GDM1 (cell line): ENCODE data around the gene EIF5A.

Experiments used
- DNase-seq: peaks from one replicate; lab custom pipeline; 2025; lab: John Stamatoyannopoulos, UW

EIF5A gene

DNA sequence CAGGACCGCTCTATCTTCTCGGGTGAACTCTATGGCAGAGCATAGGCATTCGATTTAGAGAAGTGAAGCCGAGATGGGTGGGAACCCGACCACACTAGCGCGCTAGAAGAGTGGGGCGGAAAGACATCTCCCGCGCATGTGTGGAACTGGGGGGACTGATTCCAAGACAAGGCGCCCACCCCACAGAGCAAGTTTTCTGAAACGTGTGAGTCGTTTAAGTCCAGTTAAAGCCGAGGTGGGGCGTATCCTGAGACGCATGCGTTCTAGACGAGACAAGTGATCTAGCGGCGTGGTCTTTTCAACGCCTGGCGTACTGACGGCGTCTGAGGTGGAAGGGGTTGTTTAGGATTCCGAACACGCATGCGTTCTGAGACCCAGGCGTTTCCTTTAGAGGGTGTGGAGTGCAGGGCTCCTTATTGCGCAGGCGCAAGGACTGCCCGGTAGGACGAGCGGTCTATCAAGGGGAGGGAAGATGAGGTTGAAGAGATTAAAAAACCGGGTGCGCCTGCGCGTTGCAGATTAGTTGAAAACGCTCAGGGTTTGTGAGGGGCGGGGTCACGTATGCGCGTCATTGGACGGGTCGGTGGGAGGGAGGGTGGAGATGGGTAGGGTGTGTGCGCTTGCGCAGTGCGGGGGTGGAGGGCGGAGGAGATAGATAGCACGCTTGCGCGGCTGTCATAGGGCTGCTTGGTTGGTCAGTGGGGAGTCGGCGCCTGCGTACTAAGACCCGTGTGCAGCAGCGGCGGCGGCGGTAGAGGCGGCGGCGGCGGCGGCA is at the start of gene EIF5A:
Gene EIF5A, plus strand, starts transcription at position 718 of the 775 bp plus-strand sequence. CDS start 2,008 bp downstream, outside the sequence.
- peak; percentile 100 for DNase-seq

DNA sequence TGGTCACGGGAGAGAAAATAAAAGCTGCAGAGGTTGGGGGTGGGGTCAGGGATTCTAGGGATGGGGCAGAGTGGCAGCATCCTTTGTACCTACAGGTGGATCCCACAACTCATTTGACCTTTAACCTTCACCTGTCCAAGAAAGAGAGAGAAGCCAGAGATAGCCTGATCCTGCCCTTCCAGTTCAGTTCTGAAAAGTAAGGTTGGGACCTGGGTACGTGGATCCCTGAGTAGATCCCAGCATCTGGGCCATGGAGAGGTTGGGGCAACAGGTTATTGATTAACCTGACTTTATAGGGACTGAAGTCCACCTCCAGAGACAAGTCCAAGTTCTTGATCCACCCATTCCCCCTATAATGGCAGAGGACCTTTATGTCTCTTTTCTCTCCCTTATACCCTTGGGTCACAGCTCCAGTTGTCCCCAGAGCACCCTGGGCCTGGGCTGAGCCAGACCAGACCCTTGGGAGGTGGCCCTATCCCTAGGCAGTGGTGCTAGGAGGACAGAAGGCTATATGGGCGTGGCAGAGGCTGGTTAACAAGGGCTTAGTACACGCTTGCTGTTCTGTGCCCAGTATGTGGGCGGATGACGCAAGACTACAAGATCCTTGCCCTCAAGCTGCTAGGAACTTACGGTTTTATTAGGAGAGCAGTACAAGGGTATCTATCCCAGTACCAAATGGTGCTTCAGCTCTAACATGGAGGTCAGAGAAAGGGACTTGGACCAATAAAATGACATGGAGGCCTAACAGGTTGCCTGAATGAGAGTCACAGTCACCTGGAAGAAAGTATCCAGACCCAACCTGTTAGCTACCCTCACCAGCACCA is 48.5 kb upstream of the EIF5A start:
- DNase-seq: no peak

DNA sequence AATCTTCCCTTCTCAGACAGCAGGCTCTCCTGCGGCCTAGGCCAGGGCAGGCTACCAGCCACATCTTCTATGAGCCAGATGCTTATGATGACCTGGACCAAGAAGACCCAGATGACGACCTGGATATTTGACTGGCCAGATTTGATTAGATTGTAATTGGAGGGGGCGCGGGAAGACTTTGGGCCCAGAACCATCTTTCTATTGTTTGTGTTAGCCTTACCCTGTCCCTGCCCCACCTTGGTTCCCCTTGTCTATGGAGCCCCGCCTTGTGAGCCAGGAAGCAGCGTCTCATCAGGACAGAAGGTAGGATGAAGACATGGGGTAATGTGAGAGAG is 47.9 kb upstream of the EIF5A start:
- DNase-seq: no peak

DNA sequence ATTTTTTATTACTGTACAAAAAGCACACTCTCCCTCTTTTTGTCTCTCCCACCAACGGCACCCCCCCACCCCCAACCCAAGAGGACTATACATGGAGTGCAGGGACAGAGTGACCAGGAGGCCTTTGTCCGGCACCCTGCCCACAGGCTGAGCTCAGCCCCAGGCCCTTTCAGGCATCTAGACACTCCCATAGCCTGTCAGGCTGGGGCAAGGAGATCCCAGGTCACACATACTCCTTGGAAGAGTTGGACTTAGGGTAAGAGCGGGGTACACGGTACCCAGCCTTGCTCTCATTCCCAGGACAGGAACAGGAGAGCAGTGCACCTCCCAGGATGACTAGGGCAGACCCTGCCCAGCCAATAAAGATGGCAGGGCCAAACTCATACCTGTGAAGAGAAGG is 47.3 kb upstream of the EIF5A start:
- DNase-seq: no peak

DNA sequence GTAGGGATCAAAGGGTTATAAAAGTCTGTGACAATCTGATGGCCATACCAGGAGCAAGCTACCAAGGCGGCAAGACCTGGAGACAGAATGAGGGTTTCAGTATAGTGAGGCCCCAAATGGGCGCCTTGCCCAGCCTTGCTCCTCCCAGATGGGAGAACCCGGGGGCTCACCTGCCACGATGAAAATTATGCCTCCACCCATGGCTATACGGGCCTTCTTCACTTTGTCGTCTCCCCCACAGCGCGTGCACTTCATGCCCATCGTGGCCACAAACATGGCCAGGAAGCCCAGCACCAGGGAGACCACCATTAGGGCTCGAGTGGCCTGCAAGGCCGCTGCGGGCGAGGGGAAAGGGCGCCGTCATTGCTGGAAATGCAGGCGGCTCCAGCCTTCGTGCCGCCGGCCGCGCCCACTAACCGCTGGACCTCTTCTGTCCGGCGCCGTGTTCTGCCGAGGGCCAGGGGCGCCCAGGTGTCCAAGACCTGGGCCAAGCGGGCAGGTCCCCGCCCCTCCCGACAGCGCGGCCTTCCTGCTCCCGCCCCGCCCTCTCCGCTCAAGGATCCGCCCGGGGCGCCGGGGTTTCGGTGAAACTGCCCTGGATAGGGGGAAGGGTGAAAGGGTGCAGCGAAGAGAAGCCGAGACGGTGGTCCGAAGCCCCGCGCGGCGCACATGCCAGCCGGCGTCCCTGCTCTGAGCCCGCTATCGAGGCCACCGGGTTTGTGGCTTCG is 46.6 kb upstream of the EIF5A start:
- no peak for DNase-seq

GRCh38 chr17:7261379-7262191 is 45.8 kb upstream of the EIF5A start:
- no peak for DNase-seq

DNA sequence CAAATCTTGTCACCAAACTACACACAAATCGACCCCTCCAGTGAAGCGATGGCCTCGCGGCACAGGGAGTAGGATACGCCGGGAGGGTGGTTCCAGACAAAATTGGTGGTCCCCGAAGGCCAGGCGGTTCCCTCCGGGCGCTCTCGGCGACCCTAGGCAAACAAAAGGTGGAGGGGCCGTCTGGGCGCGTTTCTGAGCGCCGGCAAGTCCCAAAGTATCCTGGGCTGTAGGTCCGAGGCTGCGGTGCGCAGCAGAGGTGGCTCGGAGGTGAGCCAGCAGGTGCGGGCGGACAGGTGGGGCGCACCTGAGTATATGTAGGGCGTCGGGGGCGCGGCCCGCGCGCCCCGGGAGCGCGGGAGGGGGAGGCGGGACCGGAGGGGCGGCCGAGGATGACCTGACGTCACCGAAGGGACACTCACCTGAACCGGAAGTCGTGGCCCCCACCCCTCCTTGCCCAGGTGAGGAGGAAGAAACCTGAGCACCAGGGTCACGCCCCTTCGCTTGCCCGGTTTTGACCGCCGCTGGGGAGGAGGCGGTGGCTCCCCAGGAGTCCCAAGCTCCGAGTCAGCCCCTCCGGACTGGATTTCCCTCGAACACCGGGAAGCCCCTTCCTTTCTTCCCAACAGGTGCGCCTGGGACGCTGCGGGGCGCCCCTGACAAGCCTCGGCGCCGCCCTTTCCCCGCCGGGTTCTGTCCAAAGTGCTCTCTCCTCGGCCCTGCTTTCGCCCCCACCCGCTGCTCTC is 45.1 kb upstream of the EIF5A start, which contains the start of gene CLDN7:
Gene CLDN7, minus strand, starts transcription at position 287 of the 743 bp plus-strand sequence. CDS start 435 bp downstream, outside the sequence.
- DNase-seq: no peak

- no peak for DNase-seq
Measured at GRCh38 chr17:7262935-7263800, 44.3 kb upstream of the EIF5A start.

DNA sequence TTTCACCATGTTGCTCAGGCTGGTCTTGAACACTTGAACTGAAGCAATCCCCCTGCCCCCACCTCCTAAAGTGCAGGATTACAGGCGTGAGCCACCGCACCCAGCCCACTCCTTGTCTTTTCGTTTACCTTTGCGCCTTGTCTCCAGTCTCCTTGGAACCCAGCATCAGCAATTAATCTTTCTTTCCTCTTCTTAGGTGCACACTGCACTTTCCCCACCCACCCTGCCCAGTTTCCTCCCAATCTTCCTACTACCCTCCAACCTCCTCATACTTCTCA is 43.7 kb upstream of the EIF5A start:
- no peak for DNase-seq

DNA sequence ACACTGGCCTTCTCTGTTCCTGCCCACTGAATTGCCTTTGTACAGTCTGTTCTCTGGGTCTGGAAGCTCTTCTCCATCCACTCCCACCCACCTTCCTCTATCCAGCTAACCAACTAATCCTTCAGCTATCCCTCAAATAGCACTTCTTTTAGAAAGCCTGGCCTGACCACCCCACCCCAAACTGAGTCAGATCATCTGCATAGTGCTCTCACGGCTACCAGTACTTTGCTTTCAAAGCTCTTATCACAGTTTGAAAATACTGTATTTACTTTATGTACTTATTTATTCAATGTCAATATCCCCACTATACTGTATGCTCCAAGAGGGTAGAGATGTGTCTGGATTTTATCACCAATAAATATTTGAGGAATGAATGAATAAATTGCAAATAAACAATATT is 40.6 kb upstream of the EIF5A start:
- no peak for DNase-seq

- no peak for DNase-seq
Measured at GRCh38 chr17:7279448-7279847, 28.0 kb upstream of the EIF5A start.

GRCh38 chr17:7280519-7281073 is 26.8 kb upstream of the EIF5A start:
- DNase-seq: peak; percentile 70

DNA sequence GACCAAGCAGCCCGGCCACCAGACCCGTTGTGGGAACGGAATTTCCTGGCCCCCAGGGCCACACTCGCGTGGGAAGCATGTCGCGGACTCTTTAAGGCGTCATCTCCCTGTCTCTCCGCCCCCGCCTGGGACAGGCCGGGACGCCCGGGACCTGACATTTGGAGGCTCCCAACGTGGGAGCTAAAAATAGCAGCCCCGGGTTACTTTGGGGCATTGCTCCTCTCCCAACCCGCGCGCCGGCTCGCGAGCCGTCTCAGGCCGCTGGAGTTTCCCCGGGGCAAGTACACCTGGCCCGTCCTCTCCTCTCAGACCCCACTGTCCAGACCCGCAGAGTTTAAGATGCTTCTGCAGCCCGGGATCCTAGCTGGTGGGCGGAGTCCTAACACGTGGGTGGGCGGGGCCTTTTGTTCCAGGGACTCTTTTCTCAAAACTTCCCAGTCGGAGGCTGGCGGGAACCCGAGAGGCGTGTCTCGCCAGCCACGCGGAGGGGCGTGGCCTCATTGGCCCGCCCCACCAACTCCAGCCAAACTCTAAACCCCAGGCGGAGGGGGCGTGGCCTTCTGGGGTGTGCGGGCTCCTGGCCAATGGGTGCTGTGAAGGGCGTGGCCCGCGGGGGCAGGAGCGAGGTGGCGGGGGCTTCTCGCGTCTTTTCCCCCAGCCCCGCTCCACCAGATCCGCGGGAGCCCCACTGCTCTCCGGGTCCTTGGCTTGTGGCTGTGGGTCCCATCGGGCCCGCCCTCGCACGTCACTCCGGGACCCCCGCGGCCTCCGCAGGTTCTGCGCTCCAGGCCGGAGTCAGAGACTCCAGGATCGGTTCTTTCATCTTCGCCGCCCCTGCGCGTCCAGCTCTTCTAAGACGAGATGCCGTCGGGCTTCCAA is 26.1 kb upstream of the EIF5A start, which contains the start of gene SLC2A4:
Gene SLC2A4, plus strand, starts transcription at position 645 of the 879 bp plus-strand sequence. Its CDS starts 217 bp downstream, at position 862.
- peak; percentile 93 for DNase-seq

GRCh38 chr17:7281953-7282751 is 25.3 kb upstream of the EIF5A start:
- no peak for DNase-seq

DNA sequence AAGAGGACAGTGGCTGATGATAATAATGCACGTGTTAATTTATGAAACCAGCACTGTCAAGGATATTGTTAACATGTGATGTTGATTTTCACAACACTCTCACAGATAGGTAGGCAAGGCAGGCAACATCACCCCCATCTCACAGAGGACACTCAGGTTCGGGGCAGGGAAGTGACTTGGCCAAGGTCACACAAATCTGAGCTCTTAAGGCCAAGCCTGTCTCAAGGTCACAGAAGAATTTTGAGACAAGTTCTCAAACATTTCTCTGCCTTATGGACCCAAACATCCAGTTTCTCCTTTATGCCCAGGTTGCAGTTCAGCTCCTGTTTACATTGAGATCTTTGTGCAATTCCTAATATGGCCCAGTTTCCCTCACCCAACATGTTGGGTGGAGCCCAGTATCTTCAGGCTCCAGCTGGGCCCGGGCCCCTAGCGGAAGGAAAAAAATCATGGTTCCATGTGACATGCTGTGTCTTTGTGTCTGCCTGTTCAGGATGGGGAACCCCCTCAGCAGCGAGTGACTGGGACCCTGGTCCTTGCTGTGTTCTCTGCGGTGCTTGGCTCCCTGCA is 24.6 kb upstream of the EIF5A start:
- DNase-seq: no peak

DNA sequence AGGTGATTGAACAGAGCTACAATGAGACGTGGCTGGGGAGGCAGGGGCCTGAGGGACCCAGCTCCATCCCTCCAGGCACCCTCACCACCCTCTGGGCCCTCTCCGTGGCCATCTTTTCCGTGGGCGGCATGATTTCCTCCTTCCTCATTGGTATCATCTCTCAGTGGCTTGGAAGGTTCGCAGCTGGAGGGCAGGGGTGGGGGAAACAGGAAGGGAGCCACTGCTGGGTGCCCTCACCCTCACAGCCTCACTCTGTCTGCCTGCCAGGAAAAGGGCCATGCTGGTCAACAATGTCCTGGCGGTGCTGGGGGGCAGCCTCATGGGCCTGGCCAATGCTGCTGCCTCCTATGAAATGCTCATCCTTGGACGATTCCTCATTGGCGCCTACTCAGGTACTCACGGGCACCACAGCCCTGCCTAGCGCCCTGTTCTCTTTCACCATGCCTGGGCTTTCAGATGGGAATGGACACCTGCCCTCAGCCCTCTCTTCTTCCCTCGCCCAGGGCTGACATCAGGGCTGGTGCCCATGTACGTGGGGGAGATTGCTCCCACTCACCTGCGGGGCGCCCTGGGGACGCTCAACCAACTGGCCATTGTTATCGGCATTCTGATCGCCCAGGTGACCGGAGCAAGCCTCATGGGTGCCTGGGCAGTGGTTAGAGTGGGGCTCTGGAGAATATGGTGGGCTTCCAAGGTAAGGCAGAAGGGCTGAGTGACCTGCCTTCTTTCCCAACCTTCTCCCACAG is 23.8 kb upstream of the EIF5A start:
- DNase-seq: no peak

- DNase-seq: no peak
Measured at GRCh38 chr17:7284911-7285310, 22.5 kb upstream of the EIF5A start.
